Activated CD8-positive, alpha-beta memory T cell treated with anti-CD3 and anti-CD28 coated beads, Interleukin-2, amount 50 U/mL, for 24 hours (primary cell): ENCODE data around the gene PREX1.

Experiments
- DNase-seq: peaks from one replicate; pipeline ENCODE4 v3.0.0-alpha.2; 2020; ENCODE audit errors: extremely low read depth

PREX1 gene

DNA sequence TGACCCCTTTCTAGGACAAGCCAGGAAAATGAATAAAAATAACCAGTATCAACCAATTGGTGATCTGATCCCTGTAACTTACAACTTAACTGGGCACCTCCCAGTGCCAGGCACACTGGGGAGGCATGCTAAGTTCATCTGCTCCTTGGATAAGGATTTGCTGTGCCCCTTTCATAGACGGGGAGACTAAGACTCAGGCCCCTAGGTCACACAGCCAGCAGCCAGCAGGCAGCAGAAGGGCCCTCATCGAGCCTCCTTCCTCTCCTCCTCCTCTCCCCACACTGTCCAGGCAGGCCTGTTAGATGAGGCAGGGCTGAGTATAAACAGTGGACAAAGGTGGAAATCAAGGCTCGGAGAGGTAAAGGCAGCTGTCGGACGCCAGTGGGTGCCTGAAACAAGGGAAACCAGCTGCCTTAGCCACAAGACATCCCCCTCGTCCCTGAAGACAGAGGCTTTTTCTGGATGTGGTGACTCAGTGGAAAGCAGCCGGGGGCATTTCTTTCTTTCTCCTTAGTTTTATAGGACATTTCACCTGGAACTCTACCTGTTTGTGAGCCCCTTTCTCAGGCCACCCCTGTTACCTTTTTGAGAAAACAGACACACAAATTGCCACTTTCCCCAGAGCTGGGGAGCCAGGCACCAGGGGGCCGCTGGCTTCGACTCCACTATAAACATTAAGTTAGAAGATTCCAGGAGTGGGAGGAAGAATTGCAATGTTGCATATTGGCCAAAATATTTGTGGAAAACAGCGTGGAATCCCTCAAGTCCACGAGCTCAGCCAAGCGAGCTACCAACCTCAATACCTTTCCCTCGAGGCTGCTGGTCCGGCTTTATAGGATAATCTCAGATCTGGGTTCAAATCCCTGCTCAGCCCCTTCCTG lies 166.0 kb downstream of the PREX1 start:
- DNase-seq = no peak

DNA sequence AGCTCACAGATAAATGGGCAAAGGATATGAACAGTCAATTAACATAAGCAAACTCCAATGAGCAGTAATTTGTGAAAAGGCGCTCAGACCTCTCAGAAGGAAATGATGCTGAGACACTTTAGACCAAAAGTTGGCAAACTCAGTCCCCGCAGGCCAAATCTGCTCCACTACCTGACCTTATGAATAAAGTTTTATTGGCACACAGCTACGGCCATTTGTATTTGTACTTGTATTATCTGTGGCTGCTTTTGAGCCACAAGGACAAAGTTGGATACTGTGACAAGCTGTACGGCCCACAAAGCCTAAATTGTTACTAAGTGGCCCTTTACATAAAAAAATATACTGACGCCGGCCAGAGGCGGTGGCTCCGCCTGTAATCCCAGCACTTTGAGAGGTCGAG lies 167.0 kb downstream of the PREX1 start:
- DNase-seq = no peak

DNA sequence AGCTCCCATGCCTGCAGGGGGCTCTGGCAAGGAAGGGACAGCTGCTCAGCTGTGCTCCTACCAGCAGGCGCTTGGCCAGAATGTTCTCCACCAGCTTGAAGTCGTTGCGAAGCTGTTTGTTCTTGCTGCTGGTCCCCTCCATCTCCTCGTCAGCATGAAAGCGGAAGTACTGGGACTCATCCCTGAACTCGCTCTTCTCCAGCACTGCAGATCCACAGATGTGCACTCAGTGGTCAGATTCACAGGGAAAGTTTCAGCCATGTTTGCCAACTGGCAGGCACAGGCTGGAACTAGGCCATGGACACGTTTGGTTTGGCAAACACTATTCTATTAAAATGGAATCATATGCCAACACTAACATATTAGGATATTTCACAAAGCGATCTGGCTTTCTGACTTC lies 167.9 kb downstream of the PREX1 start:
- no peak for DNase-seq

DNA sequence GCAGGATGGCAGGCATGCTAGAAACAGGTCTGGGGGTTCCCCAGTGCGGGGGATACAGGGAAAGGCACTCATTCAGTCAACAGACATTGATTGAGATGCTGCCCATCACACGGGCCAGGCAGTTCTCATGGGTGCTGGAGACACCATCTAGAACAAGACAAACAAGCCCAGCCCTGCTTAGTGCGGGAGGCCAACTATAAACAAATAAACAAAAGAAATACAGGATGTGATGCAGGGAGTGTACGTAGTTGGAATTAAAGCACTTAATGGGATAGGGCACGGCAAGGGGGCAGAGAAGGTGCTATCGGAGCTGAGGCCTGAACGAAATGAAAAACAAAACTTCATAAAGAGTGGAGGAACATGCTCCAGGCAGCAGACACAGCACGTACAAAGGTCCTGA lies 169.3 kb downstream of the PREX1 start:
- no peak for DNase-seq

DNA sequence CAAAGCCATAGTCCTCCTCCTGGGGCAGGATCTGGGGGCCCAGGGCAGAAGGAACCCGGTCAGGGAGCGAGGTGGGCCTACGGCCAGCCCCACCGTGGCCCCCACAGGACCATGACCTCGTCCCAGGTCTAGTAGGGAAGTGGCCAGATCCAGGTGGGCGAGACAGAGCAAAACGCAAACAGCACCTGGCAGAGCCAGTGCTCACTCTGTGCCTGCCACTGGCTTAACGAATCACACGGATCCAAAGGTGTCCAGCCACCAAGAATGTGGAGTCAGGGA lies 169.7 kb downstream of the PREX1 start:
- no peak for DNase-seq

DNA sequence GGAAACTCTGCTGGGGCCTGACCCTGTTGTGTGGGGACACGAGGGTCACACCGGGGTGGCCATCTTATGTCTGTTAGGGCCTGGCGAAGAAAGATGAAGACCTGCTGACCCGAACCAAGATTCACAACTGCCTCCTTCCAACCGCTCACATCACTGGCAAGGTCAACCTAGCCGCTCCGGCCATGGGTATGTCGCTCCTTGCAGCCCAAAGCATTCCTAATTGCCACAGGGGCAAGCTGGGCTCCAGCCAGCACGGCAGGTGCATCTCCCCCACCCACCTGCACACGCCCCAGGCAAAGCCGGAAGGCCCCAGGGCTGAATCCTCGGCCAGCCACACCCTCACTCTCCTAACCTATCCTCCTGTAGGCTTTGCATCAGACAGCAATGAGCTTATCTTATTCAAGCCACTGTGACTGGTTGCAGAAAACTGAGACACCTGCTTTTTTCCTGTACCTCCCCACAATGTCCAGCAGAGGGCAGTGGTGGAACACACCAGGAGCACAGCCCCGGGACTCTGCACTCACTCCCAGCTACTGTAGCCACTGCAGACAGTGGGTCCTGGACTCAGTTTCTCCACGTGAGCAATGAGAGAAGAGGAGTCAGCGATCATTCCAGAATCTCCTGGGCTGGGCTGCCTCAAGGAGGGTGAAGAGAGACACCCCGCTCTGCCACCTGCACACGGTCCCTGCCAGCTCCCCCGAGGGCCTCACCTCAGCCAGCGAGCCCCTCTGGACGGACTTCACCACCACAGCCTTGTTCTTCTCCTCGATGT lies 170.2 kb downstream of the PREX1 start:
- peak; percentile 8 for DNase-seq

DNA sequence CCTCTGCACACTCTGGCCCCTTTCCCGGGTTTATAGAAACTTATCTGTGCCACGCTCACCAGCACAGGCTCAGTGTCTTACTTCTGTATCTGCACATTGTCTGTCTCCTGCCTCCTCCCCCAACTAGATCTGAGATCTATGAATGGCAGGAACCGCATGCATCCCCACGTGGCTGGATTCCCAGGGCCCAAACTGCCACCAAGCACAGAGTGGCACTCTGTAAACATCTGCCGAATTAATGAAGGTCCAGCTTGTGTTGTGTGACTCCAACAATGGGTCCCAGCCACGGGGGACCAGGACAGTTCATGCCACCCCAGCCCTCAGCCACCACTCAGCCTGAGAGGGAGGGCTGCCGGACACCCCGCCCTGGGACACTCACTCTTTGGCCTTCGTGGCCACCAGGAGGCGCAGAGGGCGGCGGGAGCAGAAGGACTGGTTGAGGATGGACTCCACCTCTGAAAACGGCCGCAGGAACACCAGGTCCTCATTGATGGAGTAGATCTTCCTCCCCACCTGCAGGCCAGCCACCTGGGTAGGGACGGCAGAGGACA lies 171.1 kb downstream of the PREX1 start:
- no peak for DNase-seq

DNA sequence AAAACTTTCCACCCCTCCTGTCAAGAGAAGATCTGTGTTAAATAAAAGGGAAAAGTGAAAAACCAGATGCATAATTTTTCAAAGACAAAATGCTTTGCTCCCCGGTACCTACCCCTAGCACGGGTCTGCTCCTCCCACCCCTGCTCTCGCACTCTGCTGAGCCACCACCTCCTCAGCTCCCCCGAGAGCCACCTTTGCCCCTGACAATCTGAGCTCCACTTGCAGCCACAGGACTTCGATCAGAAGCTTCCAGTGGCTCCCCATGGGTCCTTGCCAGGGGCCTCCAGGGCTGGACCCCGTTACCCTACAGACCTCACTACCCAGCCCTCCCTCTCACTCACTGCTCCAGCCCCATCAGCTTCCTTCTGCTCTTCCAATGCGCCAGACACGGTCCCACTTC lies 171.7 kb downstream of the PREX1 start:
- no peak for DNase-seq

DNA sequence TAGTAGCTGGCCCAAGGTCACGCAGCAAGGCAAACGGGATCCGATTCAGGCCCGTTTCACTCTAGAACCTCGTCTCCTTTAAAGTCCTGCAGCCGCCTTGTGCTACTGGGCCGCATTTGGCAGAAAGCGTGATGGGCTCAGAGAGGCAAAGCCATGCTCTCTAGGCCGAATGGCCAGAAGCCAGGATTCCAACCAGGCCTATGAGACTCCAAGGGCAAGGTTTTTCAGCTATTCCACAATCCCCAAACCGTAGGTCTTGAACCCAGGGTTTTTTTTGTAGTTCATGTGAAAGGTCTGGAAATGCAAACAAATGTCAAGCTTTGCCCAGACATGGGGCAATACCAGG lies 174.1 kb downstream of the PREX1 start:
- no peak for DNase-seq

DNA sequence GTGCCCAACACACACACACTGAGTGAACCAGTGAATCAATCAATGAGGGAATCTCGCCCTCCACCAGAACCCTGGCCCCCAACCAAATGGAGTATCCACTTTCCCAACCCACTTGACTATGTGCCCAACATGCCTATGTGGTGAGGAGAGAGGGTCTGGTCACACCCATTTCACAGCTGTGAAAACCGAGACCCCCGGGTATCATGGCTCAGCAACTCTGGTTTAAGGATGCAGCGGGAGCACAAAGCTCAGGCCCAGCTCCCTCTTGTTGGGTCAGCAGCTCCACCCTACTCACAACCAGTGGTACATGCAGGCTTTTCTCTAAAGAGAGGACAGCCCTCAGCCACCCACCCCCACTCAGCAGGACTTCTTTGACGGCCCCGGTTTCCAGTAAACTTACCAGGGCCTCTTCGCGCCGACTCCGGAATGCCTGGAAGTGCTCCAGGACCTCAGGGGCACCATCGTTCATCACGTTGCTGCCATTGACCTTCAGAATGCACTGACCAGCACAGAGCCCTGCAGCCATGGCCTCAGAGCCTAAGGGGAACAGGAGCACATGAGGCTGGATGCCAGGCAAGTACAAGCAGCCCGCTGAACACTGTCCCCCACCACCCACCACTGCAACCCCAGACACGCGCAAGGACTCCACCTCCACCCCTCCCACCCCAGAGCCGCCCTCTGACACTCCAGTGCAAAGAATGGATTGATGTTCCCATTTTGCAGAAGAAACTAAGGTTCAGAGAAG lies 174.7 kb downstream of the PREX1 start:
- no peak for DNase-seq

DNA sequence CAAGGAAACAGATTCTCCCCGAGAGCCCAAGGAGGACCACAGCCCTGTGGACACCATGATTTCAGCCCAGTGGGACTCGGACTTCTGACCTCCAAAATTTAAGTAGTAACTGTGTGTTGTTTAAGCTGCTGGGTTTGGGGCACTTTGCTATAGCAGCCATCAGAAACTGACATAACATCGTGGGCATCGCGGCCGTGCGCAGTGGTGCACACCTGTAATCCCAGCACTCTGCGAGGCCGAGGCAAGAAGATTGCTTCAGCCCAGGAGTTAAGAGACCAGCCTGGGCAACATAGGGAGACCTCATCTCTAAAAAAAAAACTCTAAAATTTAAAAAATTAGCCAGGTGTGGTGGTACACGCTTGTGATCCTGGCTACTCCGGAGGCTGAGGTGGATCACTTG lies 175.8 kb downstream of the PREX1 start:
- DNase-seq = no peak

DNA sequence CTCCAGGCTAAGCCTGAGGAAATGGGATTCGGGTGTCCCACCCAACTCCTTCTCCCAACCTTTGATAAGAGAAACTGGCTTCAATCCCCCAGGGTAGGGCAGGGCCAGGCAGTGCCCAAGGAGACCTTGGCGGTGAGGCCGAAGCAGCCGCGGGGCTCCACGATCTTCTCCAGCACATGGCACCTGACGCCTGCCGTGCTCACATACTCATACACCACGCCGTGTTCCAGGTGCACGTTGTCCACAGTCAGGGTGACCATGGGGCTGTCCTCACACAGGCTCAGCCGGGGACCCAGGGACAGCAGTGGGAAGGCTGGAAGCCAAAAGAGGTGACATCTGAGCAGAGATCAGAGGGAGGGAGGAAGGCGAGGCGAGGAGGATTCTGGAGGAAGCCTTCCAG lies 176.5 kb downstream of the PREX1 start:
- DNase-seq = no peak

DNA sequence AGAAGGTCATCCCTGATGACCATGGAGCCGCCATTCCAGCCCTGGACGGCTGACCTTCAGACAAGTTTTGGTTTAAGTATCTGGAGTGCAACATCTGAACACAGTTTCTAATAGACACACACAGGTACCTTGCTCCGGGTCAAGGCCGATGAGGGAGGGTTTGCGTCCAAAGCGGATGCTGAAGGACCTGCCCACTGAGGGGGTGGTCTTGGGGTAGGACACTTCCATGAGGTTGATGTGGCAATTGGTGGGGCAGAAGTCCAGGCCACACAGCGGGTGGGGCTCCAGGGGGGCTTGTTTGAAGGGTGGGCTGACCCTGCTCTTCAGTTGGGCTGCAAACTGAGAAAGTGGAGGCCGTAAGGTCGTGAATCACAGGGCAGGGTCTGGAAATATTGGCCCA lies 177.9 kb downstream of the PREX1 start:
- DNase-seq = no peak

DNA sequence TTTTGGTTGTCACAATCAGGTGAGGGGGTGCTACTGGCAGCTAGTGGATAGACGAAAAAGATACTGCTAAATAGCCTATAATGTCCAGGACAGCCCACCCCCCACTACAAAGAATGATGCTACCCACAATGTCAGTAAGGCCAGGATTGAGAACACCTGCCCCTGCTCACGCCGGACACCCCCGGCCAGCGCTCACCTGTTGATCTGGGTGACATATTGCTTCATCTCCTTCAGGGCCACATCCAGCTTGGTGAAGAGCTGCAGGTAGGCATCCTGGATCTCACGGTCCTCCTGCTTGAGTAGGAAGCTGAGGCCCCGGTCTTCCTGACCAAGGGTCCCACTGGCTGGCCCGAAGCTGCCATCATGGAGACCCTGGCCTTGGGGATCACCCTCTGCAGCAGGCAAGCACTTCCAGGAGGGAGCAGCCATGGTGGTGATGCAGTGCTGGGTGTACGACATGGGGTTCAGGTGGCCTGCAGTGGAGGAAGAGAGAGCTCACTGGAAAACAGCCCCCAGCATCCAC lies 178.6 kb downstream of the PREX1 start:
- DNase-seq = no peak

DNA sequence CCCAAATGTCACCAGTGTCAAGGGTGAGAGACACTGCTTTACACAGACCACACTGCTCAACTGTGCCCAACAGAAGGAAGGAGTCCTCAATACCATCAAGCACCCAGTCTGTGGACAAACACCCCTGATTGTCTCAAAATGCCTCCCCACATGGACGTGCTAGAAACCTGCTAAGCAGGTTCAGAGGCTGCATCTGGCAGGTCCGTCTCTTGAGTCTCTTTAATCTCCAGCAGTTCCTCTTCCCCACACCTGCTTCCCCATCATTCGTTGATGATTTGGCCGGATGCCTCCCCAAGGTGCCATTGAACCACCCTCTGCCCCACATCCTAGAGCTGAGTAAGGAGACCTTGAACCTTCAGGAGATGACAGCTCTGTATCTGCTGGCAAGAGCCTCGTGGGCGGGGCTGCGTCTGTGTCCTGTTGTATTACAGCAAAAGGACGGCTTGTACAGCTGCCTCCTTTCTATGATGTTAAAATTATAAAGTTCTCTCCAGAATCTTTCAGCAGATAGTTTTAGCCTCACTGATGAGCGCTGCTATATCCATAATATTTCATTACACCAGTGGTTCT lies 179.2 kb downstream of the PREX1 start:
- DNase-seq = no peak

DNA sequence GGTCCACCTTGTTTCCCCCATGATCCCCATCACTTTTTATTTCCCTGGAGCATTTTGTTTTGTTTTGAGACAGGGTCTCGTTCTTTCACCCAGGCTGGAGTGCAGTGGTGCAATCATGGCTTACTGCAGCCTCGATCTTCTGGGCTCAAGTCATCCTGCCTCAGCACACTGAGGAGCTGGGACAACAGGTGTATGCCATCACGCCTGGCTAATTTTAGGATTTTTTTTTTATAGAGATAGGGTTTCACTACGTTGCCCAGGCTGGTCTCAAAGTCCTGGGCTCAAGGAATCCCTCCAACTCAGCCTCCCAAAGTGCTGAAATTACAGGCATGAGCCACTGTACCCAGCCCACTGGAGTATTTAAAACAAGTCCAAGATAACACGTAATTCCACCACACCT lies 179.9 kb downstream of the PREX1 start:
- no peak for DNase-seq

DNA sequence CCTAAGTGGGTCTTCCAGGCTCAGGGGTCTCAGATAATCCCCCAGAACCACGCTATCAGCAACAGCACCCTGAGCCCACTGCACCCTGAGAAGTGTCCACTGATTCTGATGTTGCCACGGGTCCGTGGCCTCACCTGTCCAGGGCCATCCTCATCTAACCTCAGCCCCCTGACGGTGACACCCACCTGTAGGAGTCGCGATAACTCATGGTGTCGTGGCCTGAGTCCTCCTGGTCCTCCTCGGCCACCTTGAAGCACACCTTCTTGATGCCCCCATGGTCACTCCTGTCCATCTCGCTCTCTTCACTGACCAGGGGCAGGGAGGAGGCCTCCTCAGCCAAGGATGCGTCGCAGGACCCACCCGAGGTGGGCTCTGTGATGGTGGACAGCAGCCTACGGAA lies 182.1 kb downstream of the PREX1 start:
- no peak for DNase-seq

DNA sequence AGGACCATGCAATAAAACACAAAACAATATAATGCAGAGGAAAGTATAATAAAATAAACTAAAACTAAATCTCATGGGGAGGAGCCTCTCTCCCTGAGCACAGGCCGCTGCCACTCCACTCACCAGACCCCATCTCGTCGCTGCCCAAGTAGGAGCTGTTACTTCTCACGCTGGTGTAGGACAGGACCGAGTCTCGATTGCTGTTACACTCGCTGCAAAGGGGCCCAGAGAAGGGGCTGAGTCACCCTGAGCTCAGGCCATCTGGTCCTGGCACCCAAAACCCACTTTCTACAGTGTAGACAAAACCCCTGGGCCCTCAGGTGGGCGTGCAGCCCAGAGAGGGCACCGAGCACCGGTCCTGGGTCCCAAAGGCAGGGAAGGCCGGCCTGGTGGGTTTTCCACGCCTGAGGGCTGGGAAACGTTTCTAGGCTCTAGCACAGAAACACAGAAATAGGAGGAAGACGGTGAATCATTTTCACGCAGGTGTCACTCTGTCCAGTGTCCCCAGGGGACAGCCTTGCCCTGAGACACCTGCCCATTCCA lies 183.4 kb downstream of the PREX1 start:
- DNase-seq = no peak

DNA sequence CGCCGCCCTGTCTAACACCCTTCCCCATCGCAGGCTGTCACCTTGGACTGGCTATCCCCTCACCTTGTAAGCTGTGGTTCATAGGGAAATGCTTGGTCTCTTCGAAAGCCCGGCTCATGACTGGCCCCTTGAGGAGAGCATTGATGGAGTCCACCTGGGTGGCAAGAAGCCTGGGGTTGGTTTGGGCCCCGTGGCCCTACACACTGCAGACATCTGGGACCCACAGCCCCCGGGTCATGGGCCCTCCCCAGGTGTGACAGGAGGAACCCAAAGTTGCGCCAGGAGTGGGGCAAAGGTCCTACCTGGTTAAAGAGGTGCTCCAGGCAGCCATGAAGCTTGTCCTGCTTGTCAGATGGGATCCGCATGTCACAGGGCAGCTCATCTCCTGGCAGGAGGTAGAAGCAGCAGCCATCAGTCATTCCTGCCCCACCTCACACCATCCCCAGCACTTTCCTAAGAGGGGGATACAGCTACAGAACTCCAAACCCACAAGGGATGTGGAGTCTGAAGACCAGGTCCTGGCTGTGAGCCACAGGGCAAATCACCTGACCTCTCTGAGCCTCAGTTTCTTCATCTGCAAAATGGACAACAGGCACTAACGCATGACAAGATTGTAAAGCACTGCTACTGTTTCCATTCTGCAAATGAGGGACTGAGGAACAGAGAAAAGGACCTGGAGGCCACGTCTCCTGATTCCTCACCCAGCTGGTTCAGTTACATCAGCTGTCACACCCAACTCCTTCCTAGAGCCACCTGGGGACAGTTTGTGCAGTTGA lies 185.5 kb downstream of the PREX1 start:
- DNase-seq = no peak

DNA sequence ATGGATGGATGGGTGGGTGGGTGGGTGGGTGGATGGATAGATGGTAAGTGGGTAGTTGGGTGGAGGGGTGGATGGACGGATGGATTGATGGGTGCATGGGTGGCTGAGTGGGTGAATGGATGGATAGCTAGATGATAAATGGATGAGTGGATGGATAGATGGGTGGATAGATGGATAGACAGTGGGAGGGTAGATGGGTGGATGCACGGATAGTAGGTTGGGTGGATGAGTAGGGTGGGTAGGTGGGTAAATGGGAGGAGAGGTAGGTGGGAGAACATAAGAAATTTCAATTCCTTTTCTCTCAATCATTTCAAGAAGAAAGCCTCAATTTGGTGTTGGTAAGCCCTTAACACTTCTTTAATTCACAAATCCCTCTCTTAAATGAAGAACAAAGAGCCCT lies 186.9 kb downstream of the PREX1 start:
- DNase-seq = no peak

DNA sequence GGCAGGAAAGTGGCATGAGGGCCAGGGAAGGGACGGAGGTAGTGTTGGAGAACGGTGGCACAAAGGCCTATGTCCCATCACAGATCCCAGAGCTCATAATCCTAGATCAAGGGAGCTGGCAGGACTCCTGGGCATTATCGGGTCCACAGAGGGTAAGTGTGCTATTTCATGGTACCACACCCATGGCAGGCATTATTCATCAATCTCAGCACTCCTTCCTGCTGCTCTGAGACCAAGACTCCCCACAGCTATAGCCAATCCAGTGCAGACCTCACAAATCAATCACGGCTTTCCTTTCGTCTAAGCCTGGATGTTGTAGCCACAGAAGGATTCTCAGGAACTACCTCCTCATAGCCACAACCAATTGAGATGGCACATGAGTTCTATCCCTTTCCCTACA lies 187.9 kb downstream of the PREX1 start:
- DNase-seq = no peak
